ENCODE results near the gene RPL27.
"Not testable (repeated sequence)": the region's sequence is repeated elsewhere in the genome, so short reads cannot be mapped to it uniquely, and the experiment has no call there.

Gene RPL27

GRCh38 chr17:42997984-42998938, at the start of gene RPL27:
RPL27 (plus strand) TSS chr17:42998419; CDS start chr17:42998751, 332 bp downstream.
- peak; percentile 100 for DNase-seq (ENCODE audit: low spot score)

- no peak for DNase-seq (ENCODE audit: low spot score)
Observed at GRCh38 chr17:42950044-42950783, 48.0 kb upstream of the RPL27 start.

GRCh38 chr17:42953669-42954068, 44.5 kb upstream of the RPL27 start:
- DNase-seq (ENCODE audit: low spot score): no peak

GRCh38 chr17:42964161-42964932, 33.9 kb upstream of the RPL27 start, which contains the start of gene AARSD1:
AARSD1 (minus strand) TSS chr17:42964454; CDS start chr17:42964440, 14 bp downstream.
- peak; percentile 87 for DNase-seq (ENCODE audit: low spot score)

- DNase-seq (ENCODE audit: low spot score): no peak
Observed at GRCh38 chr17:42967925-42968324, 30.3 kb upstream of the RPL27 start.

- no peak for DNase-seq (ENCODE audit: low spot score)
Observed at GRCh38 chr17:42969001-42969581, 29.1 kb upstream of the RPL27 start.

- DNase-seq (ENCODE audit: low spot score): no peak
Observed at GRCh38 chr17:42971589-42971988, 26.6 kb upstream of the RPL27 start.

- DNase-seq (ENCODE audit: low spot score): not testable (repeated sequence)
Observed at GRCh38 chr17:42973323-42973722, 24.9 kb upstream of the RPL27 start.

- DNase-seq (ENCODE audit: low spot score): no peak
Observed at GRCh38 chr17:42975265-42975664, 23.0 kb upstream of the RPL27 start.

GRCh38 chr17:42975701-42976100, 22.5 kb upstream of the RPL27 start:
- DNase-seq (ENCODE audit: low spot score): not testable (repeated sequence)

GRCh38 chr17:42979511-42980273, 18.5 kb upstream of the RPL27 start, which contains the start of gene PTGES3L:
PTGES3L (minus strand) TSS chr17:42980080; CDS start chr17:42980053, 27 bp downstream.
- DNase-seq (ENCODE audit: low spot score): no peak

- peak; percentile 84 for DNase-seq (ENCODE audit: low spot score)
Observed at GRCh38 chr17:42980274-42980765, 17.9 kb upstream of the RPL27 start, which contains the start of gene RUNDC1. RUNDC1 (plus strand) TSS chr17:42980565; CDS start chr17:42980577, 12 bp downstream.

GRCh38 chr17:42980766-42981397, 17.3 kb upstream of the RPL27 start:
- DNase-seq (ENCODE audit: low spot score): no peak

GRCh38 chr17:42982266-42982665, 16.0 kb upstream of the RPL27 start:
- no peak for DNase-seq (ENCODE audit: low spot score)

GRCh38 chr17:42985225-42985624, 13.0 kb upstream of the RPL27 start:
- peak; percentile 39 for DNase-seq (ENCODE audit: low spot score)

GRCh38 chr17:42989141-42989540, 9.1 kb upstream of the RPL27 start:
- no peak for DNase-seq (ENCODE audit: low spot score)

GRCh38 chr17:42989726-42990652, 8.2 kb upstream of the RPL27 start:
- DNase-seq (ENCODE audit: low spot score): no peak

GRCh38 chr17:42991471-42991870, 6.7 kb upstream of the RPL27 start:
- DNase-seq (ENCODE audit: low spot score): no peak

- DNase-seq (ENCODE audit: low spot score): no peak
Observed at GRCh38 chr17:42992872-42993271, 5.3 kb upstream of the RPL27 start.
